CD14-positive monocyte (primary cell): Measurements from ENCODE around the gene FOLR3. TPM values are rescaled to one million over a fixed set of nuclear protein-coding genes. Genes with fewer than 3 reads are reported as not detected.

Source experiments
- DNase-seq, 3 donors: peaks; one replicate each; pipeline ENCODE4 v3.0.0-alpha.2; 2011 to 2022
- H2AFZ ChIP-seq: 2 replicates; pipeline ENCODE4 v1.6.0; 2012; ENCODE audit warnings: mild to moderate bottlenecking, low read depth, low read length, inconsistent platforms; ENCODE audit not compliant: insufficient read depth, poor library complexity, severe bottlenecking
- H3K27ac ChIP-seq, 2 donors: 1 replicate in 1 of 2; 2 replicates in 1 of 2; pipeline ENCODE4 v1.5.1; 2012 to 2013; ENCODE audit warnings: low read length in 2 of 2, control low read depth in 1 of 2, inconsistent platforms in 1 of 2, low read depth in 1 of 2, mild to moderate bottlenecking in 1 of 2
- H3K27me3 ChIP-seq, 2 donors: one replicate each; pipeline versions ENCODE4 v1.6.0 to v1.6.1; 2011 to 2013; ENCODE audit warnings: low read length in 2 of 2; ENCODE audit not compliant: control insufficient read depth in 2 of 2, insufficient read depth in 2 of 2
- H3K36me3 ChIP-seq, 2 donors: replicated peaks in 1 of 2; 1 replicate in 1 of 2; 2 replicates in 1 of 2; pipeline versions ENCODE4 v1.5.1 to v1.6.1; 2012 to 2013; ENCODE audit warnings: low read length in 2 of 2, control low read depth in 1 of 2, inconsistent platforms in 1 of 2, mild to moderate bottlenecking in 1 of 2; ENCODE audit not compliant: insufficient read depth in 2 of 2, control insufficient read depth in 1 of 2
- H3K4me1 ChIP-seq, 2 donors: 1 replicate in 1 of 2; 2 replicates in 1 of 2; pipeline versions ENCODE4 v1.5.1 to v1.6.1; 2012 to 2013; ENCODE audit warnings: low read length in 2 of 2, control low read depth in 1 of 2, inconsistent platforms in 1 of 2, mild to moderate bottlenecking in 1 of 2, moderate library complexity in 1 of 2; ENCODE audit not compliant: insufficient read depth in 2 of 2, control insufficient read depth in 1 of 2
- H3K4me2 ChIP-seq: replicated peaks from 2 replicates; pipeline ENCODE3; 2012; ENCODE audit warnings: low read length, moderate library complexity, mild to moderate bottlenecking; ENCODE audit not compliant: poor library complexity, severe bottlenecking; ENCODE audit errors: extremely low read depth
- H3K4me3 ChIP-seq, 3 experiments: fragments of 200-600 bp in 1 of 3; sonication (generic) in 1 of 3; replicated peaks in 1 of 3; 1 replicate in 2 of 3; 2 replicates in 1 of 3; pipeline ENCODE4 v1.5.1; 2011 to 2013; ENCODE audit warnings: low read length in 3 of 3, mild to moderate bottlenecking in 3 of 3, control low read depth in 2 of 3, low read depth in 2 of 3, inconsistent platforms in 1 of 3, moderate library complexity in 1 of 3
- H3K79me2 ChIP-seq: 2 replicates; pipeline ENCODE4 v1.6.0; 2012; ENCODE audit warnings: mild to moderate bottlenecking, control low read depth, inconsistent platforms, low read length, moderate library complexity; ENCODE audit not compliant: insufficient read depth
- H3K9ac ChIP-seq: 2 replicates; pipeline ENCODE4 v1.6.0; 2017; ENCODE audit warnings: low read length, mild to moderate bottlenecking; ENCODE audit not compliant: insufficient read depth, poor library complexity, severe bottlenecking
- H3K9me3 ChIP-seq, 2 donors: replicated peaks in 1 of 2; 1 replicate in 1 of 2; 2 replicates in 1 of 2; pipeline versions ENCODE4 v1.5.1 to v1.6.1; 2012 to 2013; ENCODE audit warnings: low read length in 2 of 2, control low read depth in 1 of 2; ENCODE audit not compliant: control insufficient read depth in 1 of 2, insufficient read depth in 1 of 2
- H4K20me1 ChIP-seq: 2 replicates; pipeline ENCODE4 v1.6.0; 2012; ENCODE audit warnings: mild to moderate bottlenecking, low read length, control low read depth, moderate library complexity; ENCODE audit not compliant: insufficient read depth
- H3K27ac Mint-ChIP-seq, 7 donors: one replicate each; pipeline ENCODE4 v1.8.0; 2020; ENCODE audit warnings: mild to moderate bottlenecking in 7 of 7, mixed read lengths in 7 of 7, moderate library complexity in 6 of 7, inconsistent platforms in 2 of 7
- H3K27me3 Mint-ChIP-seq, 3 donors: one replicate each; pipeline ENCODE4 v1.8.0; 2021 to 2022; ENCODE audit warnings: low read depth in 3 of 3, mild to moderate bottlenecking in 3 of 3, mixed read lengths in 3 of 3, moderate library complexity in 3 of 3, inconsistent platforms in 1 of 3
- H3K36me3 Mint-ChIP-seq, 2 donors: one replicate each; pipeline ENCODE4 v1.8.0; 2020; ENCODE audit warnings: mixed read lengths in 2 of 2, inconsistent platforms in 1 of 2, mild to moderate bottlenecking in 1 of 2
- H3K4me1 Mint-ChIP-seq: one replicate; pipeline ENCODE4 v1.8.0; 2020; ENCODE audit warnings: mild to moderate bottlenecking, mixed read lengths
- H3K4me3 Mint-ChIP-seq, 2 donors: one replicate each; pipeline ENCODE4 v1.8.0; 2020; ENCODE audit warnings: mild to moderate bottlenecking in 2 of 2, mixed read lengths in 2 of 2, moderate library complexity in 1 of 2
- H3K9me3 Mint-ChIP-seq, 7 donors: one replicate each; pipeline ENCODE4 v1.8.0; 2020 to 2022; ENCODE audit warnings: mixed read lengths in 7 of 7, mild to moderate bottlenecking in 6 of 7, moderate library complexity in 6 of 7, inconsistent platforms in 2 of 7
- WGBS: methylation state at CpG from one replicate; pipeline ENCODE4 v1.1.5; 2013; ENCODE audit warnings: missing lambda C conversion rate; ENCODE audit not compliant: insufficient coverage; 5-methylcytosine and 5-hydroxymethylcytosine counted together
- intact Hi-C, 2 donors: fragments of 100-400 bp; cut with micrococcal nuclease; formaldehyde crosslinking; loops; one replicate each; pipeline versions ENCODE4 v1.15.0 to v1.15.1; 2023
- polyA plus RNA-seq, 3 donors: library from polyadenylated mRNA; depleted of rRNA in 1 of 3; unstranded in 2 of 3; stranded (reverse) in 1 of 3; fragments of 300-500 nt in 2 of 3; fragments of >200 nt in 1 of 3; fragmentation: Illumina TruSeq in 2 of 3; gene quantifications; 1 replicate in 2 of 3; 2 replicates in 1 of 3; pipeline ENCODE4 v1.2.3, GENCODE V29; 2012 to 2021
- TF ChIP-seq, protein P1 (sequence below): fragments of 200-600 bp; IDR thresholded peaks from one replicate; pipeline ENCODE4 v1.8.0; 2022; ENCODE audit warnings: antibody characterized with exemption, mild to moderate bottlenecking

Gene FOLR3
- polyA plus RNA-seq, 3 donors, result 22.3 to 330 (median 74.0) TPM

DNA sequence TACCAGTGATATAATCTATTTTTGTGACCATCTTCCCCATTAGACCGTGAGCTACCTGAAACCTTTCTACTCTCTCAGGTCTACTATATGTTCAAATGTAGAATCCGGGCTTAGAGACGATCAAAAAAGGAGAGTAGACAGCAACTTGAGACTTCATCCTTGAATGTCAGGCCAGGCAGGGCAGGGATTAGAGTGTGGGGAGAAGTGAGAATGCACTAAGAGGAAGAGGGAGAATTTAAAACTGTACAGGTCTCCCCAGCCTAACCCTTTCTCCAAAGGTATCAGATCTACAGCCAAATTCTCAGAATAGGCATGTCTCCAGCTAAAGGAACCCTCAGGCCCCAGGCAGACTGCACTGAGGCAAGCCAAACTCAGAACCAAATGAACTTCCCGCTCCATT lies 33.4 kb upstream of the FOLR3 start:
- Histone ChIP-seq H3K9me3 (no peaks in the 10 kb centered on the region), H3K27me3 (no peaks in the 10 kb centered on the region), H3K27ac (peak overlapping the region; percentile 90 to 95), H3K9ac (peak overlapping the region; percentile 91), H3K36me3 (peaks cover 25 to 53% of the 10 kb centered on the region in 2 donors), H3K4me3 (peak overlapping the region; percentile 81 to 95 (median 81)), H3K79me2 (peaks cover 60% of the 10 kb centered on the region), H3K4me1 (peaks cover 46 to 50% of the 10 kb centered on the region in 2 donors), H2AFZ (peak overlapping the region; percentile 75), H4K20me1 (peaks cover 42% of the 10 kb centered on the region), H3K4me2 (peak overlapping the region; percentile 86)
- Mint-ChIP-seq H3K4me3 (peak overlapping the region; percentile 91 to 99), H3K9me3 (peaks cover 0 to 7% (median 0%) of the 10 kb centered on the region in 7 donors), H3K27ac (peak overlapping the region; percentile 95 to 98 (median 96)), H3K36me3 (peaks cover 43 to 73% of the 10 kb centered on the region in 2 donors), H3K4me1 (peaks cover 52% of the 10 kb centered on the region), H3K27me3 (peaks cover 0 to 1% (median 0%) of the 10 kb centered on the region in 3 donors)
- TF ChIP-seq, protein P1, sequence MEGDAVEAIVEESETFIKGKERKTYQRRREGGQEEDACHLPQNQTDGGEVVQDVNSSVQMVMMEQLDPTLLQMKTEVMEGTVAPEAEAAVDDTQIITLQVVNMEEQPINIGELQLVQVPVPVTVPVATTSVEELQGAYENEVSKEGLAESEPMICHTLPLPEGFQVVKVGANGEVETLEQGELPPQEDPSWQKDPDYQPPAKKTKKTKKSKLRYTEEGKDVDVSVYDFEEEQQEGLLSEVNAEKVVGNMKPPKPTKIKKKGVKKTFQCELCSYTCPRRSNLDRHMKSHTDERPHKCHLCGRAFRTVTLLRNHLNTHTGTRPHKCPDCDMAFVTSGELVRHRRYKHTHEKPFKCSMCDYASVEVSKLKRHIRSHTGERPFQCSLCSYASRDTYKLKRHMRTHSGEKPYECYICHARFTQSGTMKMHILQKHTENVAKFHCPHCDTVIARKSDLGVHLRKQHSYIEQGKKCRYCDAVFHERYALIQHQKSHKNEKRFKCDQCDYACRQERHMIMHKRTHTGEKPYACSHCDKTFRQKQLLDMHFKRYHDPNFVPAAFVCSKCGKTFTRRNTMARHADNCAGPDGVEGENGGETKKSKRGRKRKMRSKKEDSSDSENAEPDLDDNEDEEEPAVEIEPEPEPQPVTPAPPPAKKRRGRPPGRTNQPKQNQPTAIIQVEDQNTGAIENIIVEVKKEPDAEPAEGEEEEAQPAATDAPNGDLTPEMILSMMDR, result no peak
- 0% methylated on average over 1 of the region's 4 CpGs for WGBS
- intact Hi-C loops, result loop anchor here (2.0 to 10.0 kb wide), 3 partner anchors 21 to 123 kb away; partner anchors contain the start of genes INPPL1 (in 1 of the 2), LRRC51 (in 1 of the 2) and NUMA1 (in 1 of the 2)
- DNase-seq, result peak in 1 of 3 donors; percentile 14

DNA sequence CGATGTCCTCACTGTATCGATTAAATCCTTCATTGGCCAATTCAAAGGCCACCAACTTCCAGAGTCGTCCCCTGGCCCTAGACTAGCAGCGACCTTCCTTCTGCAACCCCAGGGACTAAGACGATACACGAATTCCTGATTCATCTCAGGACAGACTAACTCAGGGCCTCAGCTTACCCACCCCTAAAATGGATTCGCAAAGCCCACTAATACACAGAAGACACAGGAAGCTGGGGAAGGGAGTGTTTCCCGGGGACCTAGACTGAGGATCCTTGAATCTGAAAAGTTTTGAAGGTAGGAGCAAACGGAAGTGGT lies 32.9 kb upstream of the FOLR3 start:
- WGBS, result 6% methylated on average over 5 of the region's 9 CpGs
- DNase-seq, result peak in 1 of 3 donors; percentile 4
- TF ChIP-seq, protein P1, result no peak
- peaks cover 21 to 53% of the 10 kb centered on the region in 2 donors for H3K36me3 ChIP-seq
- H3K4me2 ChIP-seq, result peak overlapping the region; percentile 86
- peak overlapping the region; percentile 90 to 95 for H3K27ac ChIP-seq
- H3K4me1 Mint-ChIP-seq, result peaks cover 52% of the 10 kb centered on the region
- peak overlapping the region; percentile 75 for H2AFZ ChIP-seq
- H3K36me3 Mint-ChIP-seq, result peaks cover 44 to 73% of the 10 kb centered on the region in 2 donors
- intact Hi-C loops, result loop anchor here (2.0 to 10.0 kb wide), 3 partner anchors 22 to 122 kb away; partner anchors contain the start of genes INPPL1 (in 1 of the 2), LRRC51 (in 1 of the 2) and NUMA1 (in 1 of the 2)
- H3K79me2 ChIP-seq, result peaks cover 55% of the 10 kb centered on the region
- peaks cover 37% of the 10 kb centered on the region for H4K20me1 ChIP-seq
- peaks cover 46 to 50% of the 10 kb centered on the region in 2 donors for H3K4me1 ChIP-seq
- peak overlapping the region; percentile 95 to 98 (median 96) for H3K27ac Mint-ChIP-seq
- H3K27me3 Mint-ChIP-seq, result peaks cover 0 to 1% (median 0%) of the 10 kb centered on the region in 3 donors
- H3K27me3 ChIP-seq, result no peaks in the 10 kb centered on the region
- peak overlapping the region; percentile 81 to 95 (median 81) for H3K4me3 ChIP-seq
- H3K9ac ChIP-seq, result peak overlapping the region; percentile 91
- H3K4me3 Mint-ChIP-seq, result peak overlapping the region; percentile 91 to 99
- H3K9me3 Mint-ChIP-seq, result peaks cover 0 to 7% (median 0%) of the 10 kb centered on the region in 7 donors
- H3K9me3 ChIP-seq, result no peaks in the 10 kb centered on the region
